Germinal center (tissue), 1 donor: Measurements from ENCODE around the gene RAPGEF3.

Experiments
- DNase-seq: peaks from one replicate; pipeline ENCODE4 v3.0.0; 2012; ENCODE audit warnings: mixed read lengths, low spot score

Gene RAPGEF3

GRCh38 chr12:47718531-47718930 lies 40.1 kb downstream of the RAPGEF3 start:
- no peak for DNase-seq

- DNase-seq: peak; percentile 74
Observed at GRCh38 chr12:47717443-47718193, 41.1 kb downstream of the RAPGEF3 start.

GRCh38 chr12:47717046-47717442 lies 41.6 kb downstream of the RAPGEF3 start:
- no peak for DNase-seq

GRCh38 chr12:47715877-47716548 lies 42.7 kb downstream of the RAPGEF3 start:
- DNase-seq: no peak

GRCh38 chr12:47715393-47715876 lies 43.2 kb downstream of the RAPGEF3 start:
- DNase-seq: peak; percentile 80

- DNase-seq: no peak
Observed at GRCh38 chr12:47714826-47715386, 43.8 kb downstream of the RAPGEF3 start.

GRCh38 chr12:47712171-47712570 lies 46.5 kb downstream of the RAPGEF3 start:
- DNase-seq: no peak

GRCh38 chr12:47711448-47711847 lies 47.2 kb downstream of the RAPGEF3 start:
- DNase-seq: no peak

GRCh38 chr12:47710278-47710677 lies 48.4 kb downstream of the RAPGEF3 start:
- DNase-seq: no peak

- peak; percentile 42 for DNase-seq
Observed at GRCh38 chr12:47709671-47710070, 49.0 kb downstream of the RAPGEF3 start.

GRCh38 chr12:47709237-47709636 lies 49.4 kb downstream of the RAPGEF3 start:
- DNase-seq: no peak

GRCh38 chr12:47707905-47708543 lies 50.7 kb downstream of the RAPGEF3 start:
- DNase-seq: no peak

- no peak for DNase-seq
Observed at GRCh38 chr12:47707355-47707754, 51.3 kb downstream of the RAPGEF3 start.

GRCh38 chr12:47705566-47706425 lies 52.9 kb downstream of the RAPGEF3 start, which contains the start of gene RPAP3:
Gene RPAP3 (minus strand): TSS chr12:47706030. CDS start chr12:47702840, 3,190 bp downstream.
- DNase-seq: peak; percentile 91

- DNase-seq: no peak
Observed at GRCh38 chr12:47705229-47705565, 53.5 kb downstream of the RAPGEF3 start.

- no peak for DNase-seq
Observed at GRCh38 chr12:47704719-47705118, 54.0 kb downstream of the RAPGEF3 start.

- no peak for DNase-seq
Observed at GRCh38 chr12:47700263-47700662, 58.4 kb downstream of the RAPGEF3 start.

GRCh38 chr12:47698631-47699030 lies 60.0 kb downstream of the RAPGEF3 start:
- DNase-seq: no peak

GRCh38 chr12:47698055-47698454 lies 60.6 kb downstream of the RAPGEF3 start:
- peak; percentile 43 for DNase-seq

- DNase-seq: no peak
Observed at GRCh38 chr12:47689215-47689614, 69.5 kb downstream of the RAPGEF3 start.

GRCh38 chr12:47687636-47688035 lies 71.0 kb downstream of the RAPGEF3 start:
- DNase-seq: no peak
